GM18951 (cell line): ENCODE data around the gene ASRGL1.

ENCODE experiments used
- POLR2A ChIP-seq: IDR thresholded peaks from 4 replicates; pipeline ENCODE4 v1.6.1; 2011; ENCODE audit warnings: mild to moderate bottlenecking; ENCODE audit not compliant: insufficient read length, insufficient read depth; ENCODE audit errors: extremely low read depth
- in situ Hi-C: fragments of 300-500 bp; cut with MboI; formaldehyde crosslinking; loops from one replicate; pipeline ENCODE4 v1.12.0; 2022; ENCODE audit warnings: low sequenced_read_pairs, mixed read lengths, inconsistent platforms; ENCODE audit not compliant: unreplicated experiment

The ASRGL1 gene

GRCh38 chr11:62419943-62420342 lies 82.7 kb downstream of the ASRGL1 start:
- in situ Hi-C loops: no loop called here
- no peak for TF ChIP-seq POLR2A

- in situ Hi-C loops: no loop called here
- no peak for TF ChIP-seq POLR2A
These were observed 83.6 kb downstream of the ASRGL1 start for GRCh38 chr11:62420882-62421281.

GRCh38 chr11:62421996-62422395 lies 84.7 kb downstream of the ASRGL1 start:
- in situ Hi-C loops: no loop called here
- no peak for TF ChIP-seq POLR2A

GRCh38 chr11:62423012-62423411 lies 85.8 kb downstream of the ASRGL1 start:
- TF ChIP-seq POLR2A: no peak
- in situ Hi-C loops: no loop called here

GRCh38 chr11:62427630-62428233 lies 90.5 kb downstream of the ASRGL1 start:
- no peak for TF ChIP-seq POLR2A
- in situ Hi-C loops: no loop called here

GRCh38 chr11:62428871-62429560 lies 91.8 kb downstream of the ASRGL1 start:
- no peak for TF ChIP-seq POLR2A
- in situ Hi-C loops: no loop called here

- TF ChIP-seq POLR2A: no peak
These were observed 93.2 kb downstream of the ASRGL1 start for GRCh38 chr11:62430425-62430824.

GRCh38 chr11:62431171-62431901 lies 94.1 kb downstream of the ASRGL1 start:
- in situ Hi-C loops: no loop called here
- no peak for TF ChIP-seq POLR2A

More at GRCh38 chr11:62430425-62430824, 93.2 kb downstream of the ASRGL1 start:
- in situ Hi-C loops: no loop called here

- TF ChIP-seq POLR2A: no peak
- in situ Hi-C loops: no loop called here
These were observed 95.4 kb downstream of the ASRGL1 start for GRCh38 chr11:62432695-62433094.

- no peak for TF ChIP-seq POLR2A
- in situ Hi-C loops: no loop called here
These were observed 96.1 kb downstream of the ASRGL1 start for GRCh38 chr11:62433141-62433903.

GRCh38 chr11:62433904-62434276 lies 96.6 kb downstream of the ASRGL1 start:
- TF ChIP-seq POLR2A: no peak
- in situ Hi-C loops: no loop called here

GRCh38 chr11:62435846-62436660 lies 98.8 kb downstream of the ASRGL1 start:
- in situ Hi-C loops: no loop called here

More at GRCh38 chr11:62435846-62436660, 98.8 kb downstream of the ASRGL1 start:
- no peak for TF ChIP-seq POLR2A
